GM18868 (cell line): ENCODE results near the gene MORC4.
A peak's percentile ranks its signal among the peaks of the same experiment; 100 is the strongest.

Experiments
- ATAC-seq: cut with Tn5 transposase; IDR thresholded peaks from one replicate; pipeline ENCODE4 v1.9.1; 2021; ENCODE audit warnings: mild to moderate bottlenecking, moderate library complexity; ENCODE audit not compliant: unreplicated experiment

The MORC4 gene

DNA sequence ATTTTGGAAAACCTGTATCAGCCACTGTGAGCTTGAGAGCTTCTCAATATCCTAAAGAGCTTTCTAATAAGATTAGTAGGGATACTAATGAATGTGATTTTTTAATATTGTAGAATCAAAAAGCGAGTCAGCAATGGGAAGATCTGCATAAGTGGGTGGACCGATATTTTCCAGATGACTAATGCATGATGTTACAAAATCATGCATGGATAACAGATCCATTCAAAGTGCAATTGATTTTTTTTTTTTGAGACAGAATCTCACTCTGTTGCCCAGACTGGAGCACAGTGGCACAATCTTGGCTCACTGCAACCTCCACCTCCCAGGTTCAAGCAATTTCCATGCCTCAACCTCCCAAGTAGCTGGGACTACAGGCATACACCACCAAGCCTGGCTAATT lies 87.1 kb downstream of the MORC4 start:
- no peak for ATAC-seq

DNA sequence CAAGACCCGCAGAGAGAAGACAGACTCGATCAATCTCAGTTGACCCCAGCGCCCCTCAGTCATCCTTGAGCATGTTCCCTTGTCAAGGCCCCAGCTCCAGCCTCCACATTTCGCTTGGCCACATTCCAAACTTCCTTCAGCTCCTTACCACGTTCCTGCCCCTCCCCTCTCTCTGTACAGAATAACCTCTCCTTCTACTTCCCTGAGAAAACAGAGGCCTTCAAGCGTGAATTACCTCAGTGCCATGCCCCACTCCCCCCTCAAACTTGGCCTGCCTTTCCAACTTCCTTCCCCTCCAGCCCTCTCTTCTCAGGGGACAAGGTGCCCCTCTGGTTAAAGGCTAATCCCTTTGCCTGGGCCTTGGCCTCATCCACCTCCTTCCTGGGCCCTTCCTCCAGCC lies 93.7 kb downstream of the MORC4 start:
- ATAC-seq: no peak

DNA sequence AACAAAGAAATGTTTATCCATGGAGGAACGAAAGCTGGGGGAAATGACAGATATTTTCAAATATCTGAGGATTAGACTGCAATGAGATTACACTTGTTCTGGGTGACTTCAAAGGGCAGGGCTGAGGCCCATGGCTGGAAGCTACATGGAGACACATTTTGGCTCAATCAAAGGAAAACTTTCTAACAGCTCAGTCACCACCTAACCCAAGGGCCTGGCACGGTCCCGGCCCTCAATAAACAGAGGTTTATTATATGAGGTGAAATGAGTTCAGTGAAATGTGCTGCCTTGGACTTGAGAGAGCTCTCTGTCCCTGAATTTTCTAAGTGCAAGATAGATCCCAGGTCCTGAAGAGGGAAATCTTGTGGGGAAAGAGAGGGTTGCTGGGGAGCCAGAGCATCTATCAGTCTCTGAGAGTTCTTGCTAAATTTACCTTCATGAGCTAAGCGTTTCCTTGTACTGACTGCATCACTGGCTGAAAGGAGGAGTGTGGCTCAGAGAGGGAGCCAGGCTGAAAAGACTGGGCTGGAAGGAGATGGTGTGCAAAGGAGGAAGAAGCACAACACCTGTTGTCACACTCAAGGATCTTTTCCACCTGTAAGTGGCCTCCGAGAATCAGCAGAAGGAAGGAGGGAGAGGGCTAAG lies 94.8 kb downstream of the MORC4 start:
- ATAC-seq: no peak

DNA sequence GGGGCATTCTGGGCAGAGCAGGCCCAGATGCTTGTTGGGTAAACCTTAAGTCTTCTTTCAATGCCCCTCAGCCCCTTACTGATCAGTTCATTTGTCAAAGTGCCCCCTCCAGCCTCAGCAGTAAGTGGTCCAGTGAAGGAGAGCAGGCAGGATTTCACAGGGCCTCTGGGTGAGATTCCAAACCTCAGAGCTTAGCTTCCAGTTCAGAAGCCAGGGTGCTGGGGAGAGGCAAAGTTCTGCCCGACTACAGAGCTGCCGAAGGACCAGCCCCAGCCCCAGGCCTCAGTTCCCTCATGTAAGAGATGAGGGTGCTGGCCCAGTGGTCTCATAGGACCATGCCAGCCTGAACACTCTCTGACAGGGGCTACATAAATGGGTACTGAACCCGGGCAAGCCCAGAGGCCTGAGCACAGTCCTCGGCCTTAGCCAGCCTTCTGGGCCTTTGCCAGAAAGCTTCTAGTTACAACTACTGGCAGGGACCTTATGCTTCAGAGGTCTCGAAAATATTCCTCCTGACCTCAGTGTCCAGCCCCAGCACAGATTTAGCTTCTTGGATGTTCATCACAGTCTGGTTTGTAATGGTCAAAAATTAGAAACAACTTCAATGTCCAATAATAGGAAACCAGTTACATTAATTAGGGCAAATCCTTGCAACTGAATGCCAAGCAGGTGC lies 96.0 kb downstream of the MORC4 start:
- ATAC-seq: no peak

DNA sequence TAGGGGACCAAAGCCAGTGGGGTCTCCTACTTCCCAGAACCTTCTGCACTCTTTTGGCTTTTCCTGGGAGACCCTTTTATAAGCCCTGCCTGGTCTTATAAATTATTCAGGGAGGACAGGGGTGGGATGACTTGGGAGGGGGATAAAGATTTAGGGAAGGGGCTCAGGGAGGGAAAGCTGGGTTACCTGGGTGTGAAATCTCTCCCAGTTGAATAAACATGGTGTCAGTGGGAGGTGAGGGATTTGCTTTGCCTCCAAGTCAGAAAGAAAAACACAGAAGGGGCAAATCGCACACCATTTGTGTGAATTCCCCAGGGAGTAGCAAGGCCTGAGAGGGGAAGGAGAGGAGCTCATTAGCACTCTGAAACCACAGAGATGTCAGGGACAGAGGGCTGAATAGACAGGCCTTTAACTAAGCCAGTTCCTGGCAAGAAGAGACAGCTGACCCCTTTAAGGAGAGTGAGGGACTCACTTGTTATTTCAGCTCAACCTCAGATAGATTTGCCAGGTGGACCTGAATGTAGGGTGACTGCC lies 96.7 kb downstream of the MORC4 start, which contains the start of gene RIPPLY1:
RIPPLY1 (minus strand) TSS at position 51 of the 534 bp plus-strand sequence. CDS start 54 bp downstream, outside the sequence.
- no peak for ATAC-seq

DNA sequence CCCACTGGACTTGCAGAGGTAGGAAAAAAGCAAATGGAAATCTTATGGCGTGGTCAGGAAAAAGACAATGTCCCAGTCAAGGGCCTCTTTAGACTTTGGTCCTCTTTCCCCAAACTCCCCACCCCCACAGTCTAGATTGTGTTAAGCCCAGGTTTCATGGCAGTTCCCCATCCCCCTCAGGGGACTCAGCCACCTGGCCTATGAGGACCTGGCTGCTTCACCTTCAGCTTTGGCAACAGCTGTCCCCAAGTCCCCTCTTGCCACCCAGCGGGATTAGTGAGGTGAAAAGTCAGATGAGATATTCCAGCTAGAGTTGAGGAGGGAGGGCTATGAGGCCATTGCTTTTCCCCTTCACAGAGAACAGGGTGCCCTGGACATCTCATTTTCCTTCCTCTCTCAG lies 97.3 kb downstream of the MORC4 start:
- no peak for ATAC-seq

DNA sequence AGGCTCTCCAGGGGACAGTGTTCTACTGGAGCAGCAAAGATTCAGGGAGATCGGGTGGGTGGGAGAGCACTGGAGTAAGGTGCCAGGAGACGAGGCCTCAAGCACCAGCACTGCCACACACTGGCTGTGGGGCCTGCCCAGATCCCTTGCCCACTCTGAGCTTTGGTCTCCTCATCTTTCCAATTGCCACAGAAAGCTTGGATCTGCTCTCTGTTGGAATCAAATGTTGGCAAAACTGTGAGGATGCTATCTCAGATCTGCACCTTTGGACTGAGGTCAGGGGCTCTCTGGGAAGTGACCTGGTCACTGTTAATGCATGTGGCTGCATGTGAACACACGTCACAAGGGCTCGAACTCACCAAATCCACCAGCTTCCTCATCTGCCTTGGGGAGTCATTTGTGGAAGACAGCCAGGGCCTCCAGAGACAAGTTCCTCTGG lies 98.2 kb downstream of the MORC4 start:
- ATAC-seq: no peak

DNA sequence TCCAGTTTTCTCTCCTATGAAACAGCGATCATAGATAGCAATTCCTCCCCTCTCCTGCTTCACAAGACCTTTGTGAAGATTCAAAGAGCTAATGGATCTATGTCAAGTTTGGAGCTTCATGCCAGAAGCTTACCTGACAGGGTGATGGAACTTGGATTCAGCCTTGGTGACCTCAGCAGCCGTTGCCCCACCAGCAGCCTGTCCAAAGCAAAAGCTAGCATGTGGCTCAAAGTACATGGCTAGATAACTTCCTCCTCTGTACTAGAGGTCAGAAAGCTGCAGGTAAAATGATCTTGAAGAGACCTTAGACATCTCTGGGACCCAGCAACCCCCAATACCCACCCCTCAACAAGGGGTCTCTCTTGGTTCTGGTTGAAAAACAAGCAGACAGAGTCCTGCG lies 98.7 kb downstream of the MORC4 start:
- no peak for ATAC-seq

DNA sequence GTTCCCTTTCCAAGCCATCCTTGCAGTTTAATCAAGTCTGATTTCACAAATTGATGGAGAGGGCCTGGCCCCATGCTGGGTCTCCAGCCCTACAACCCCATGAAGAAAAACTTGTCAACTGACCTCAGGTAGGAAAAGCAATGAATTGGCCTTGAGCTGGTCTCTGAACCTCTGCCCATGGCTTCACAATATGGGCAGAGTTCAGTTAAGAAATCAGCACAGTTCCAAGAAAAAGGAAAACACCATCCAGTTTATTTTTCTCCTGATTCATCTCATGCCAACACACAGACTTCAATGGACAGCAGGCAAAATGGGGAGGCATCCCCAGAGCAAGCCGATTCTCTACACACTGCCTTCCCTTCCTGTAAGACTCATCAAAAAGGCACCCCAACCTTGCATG lies 100.2 kb downstream of the MORC4 start:
- no peak for ATAC-seq

DNA sequence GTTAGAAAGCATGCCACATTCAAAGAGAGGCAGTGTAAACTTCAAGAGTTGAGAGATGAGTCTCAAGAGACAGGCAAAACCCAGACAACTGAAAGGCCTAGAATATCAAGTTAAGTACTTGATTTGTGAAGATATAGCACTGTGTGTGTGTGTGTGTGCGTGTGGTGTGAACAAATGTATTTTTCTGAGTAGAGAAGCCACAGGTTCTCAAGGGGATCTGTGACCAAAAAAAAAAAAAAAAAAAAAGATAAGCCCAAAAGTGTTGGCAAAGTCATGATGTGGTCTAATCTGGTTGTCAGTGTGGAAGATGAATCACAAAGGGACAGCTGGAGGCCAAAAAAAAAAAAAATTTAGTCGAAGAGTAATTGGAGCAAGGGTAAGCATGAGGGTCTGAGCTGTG lies 100.7 kb downstream of the MORC4 start:
- no peak for ATAC-seq

DNA sequence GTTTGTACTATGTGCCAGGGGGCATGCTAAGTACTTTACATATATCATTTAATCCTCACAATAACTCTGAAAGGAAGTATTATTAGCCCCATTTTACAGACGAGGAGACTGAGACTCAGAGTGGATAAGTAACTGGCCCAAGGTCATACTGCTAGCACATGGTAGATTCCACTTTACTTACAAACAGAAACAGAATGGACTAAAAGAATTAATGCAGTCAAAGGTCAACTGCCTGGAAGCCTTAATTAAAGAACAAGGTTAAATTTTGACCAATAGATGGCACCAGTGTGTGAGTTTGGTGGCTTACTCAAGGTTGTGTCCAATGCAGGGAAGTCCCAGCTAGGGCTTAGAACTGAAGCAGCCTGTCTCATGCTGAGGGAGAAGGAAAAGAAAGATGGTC lies 101.5 kb downstream of the MORC4 start:
- ATAC-seq: peak; percentile 67

DNA sequence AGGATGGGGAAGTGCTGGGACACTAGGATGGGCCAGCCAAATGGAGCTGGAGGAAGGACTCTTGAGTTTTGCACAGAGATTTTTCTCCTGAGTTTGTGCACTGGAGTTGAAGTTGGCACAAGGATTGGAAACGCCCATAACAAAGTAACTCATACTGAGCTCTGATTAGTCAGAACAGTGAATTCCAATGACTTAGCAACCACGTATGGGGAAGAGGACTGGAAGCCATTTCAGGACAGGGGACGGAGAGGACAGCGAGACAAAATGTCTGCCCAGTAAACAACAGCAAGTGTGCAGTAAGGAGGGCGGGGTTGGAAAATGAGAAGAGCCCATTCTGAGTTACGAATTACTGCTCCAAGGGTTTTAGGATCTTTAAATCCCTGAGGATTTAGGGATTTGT lies 102.8 kb downstream of the MORC4 start:
- ATAC-seq: no peak

DNA sequence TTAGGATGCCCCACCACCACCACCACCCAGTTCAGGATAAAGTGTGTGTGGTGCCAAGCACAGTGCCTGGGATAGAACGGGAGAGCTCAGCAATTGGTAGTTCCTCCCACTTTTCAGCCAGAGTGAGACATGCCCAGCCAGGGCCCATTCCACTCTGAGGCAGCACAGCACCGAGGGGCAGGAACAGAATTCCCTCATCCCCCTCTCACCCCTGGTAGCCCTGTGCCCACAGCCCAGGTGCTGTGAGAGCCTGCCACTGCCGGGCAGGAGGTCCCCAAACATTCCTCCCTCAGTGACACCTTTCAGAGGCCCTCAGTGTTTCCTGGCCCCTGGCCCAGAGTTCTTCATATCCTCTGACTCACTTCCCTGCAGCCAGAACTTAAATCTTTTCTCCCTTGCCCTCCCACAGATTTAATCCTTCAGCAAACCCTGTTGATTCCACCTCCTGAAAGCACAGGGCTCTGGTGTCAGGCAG lies 105.0 kb downstream of the MORC4 start:
- no peak for ATAC-seq

DNA sequence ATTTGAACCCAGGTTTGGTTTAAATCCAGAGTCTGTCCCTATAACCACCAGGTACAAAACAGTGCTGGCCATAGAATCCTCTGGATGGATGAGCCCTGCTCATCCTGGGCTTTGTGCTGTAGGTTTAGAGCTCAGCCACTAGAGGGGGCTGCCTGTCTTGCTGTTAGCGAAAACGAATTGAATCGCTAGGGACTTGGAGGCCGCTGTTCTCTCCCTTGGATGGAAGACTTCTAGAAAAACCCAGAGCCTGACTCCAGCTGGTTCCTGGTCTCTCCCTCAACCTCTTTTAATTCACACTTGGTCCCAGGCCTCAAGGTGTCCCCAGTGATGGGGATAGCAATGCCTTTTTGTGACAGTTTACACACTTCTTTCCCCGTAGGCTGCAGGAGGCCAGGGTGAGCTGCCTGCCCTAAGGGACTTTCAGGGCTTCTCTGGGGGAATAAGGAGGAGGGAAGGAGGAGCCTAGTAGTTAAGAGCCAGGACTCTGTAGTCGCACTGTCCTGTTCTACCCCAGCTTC lies 105.6 kb downstream of the MORC4 start:
- ATAC-seq: peak; percentile 70

DNA sequence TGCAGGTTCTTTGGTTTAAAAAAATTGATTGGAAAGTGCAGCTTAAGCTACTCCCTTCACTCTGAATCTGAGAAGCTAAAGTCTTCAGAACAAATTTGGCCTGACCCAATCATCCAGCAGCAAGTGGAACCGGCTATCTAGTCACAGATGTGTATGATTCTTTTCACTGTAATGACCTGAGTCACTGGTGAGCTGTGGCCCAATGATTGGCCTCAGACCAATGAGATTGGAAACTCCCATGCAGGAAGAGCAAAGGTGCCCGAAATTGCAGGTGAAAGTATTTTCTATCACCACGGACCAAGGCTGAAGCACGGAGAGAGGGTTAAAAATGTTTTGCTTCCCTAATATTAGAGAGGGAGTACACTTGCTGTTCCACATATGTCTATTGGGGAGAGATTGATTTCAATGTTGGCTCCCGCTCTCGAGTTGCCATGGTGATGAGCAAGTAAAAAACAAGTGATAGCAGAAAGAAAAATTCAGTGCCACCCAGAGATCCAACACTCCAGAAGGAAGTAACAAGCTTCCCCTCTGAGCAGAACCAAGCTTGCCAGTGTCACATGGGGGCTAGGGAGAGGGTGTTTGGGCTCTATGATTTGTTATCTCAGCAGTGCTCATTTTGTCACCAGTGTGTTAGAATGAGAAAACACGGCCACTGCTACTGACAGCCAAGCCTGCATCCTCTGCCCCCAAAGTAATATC lies 108.1 kb downstream of the MORC4 start:
- no peak for ATAC-seq
